Calu3 (cell line): ENCODE measurements around the gene WDFY4. TPM values are rescaled to one million over a fixed set of nuclear protein-coding genes. Genes with fewer than 3 reads are reported as not detected.

Experiments
- BruUV-seq: library from RNA; stranded (reverse); fragments of 400-500 nt; replicated peaks from 2 replicates; lab custom pipeline; 2021; lab: Mats Ljungman, UMichigan
- CTCF ChIA-PET: fragments of 300-600 bp; sonication (Branson Sonifier 250); formaldehyde crosslinking; loops from one replicate; lab custom pipeline; 2022; ENCODE audit warnings: antibody characterized with exemption; lab: Charles Lee
- DNase-seq: peaks from one replicate; pipeline ENCODE4 v3.0.0; 2022
- H3K27ac Mint-ChIP-seq: one replicate; pipeline ENCODE4 v1.8.0; 2022; ENCODE audit warnings: mixed read lengths; ENCODE audit not compliant: unreplicated experiment
- H3K27me3 Mint-ChIP-seq: one replicate; pipeline ENCODE4 v1.8.0; 2022; ENCODE audit warnings: mixed read lengths; ENCODE audit not compliant: unreplicated experiment
- H3K36me3 Mint-ChIP-seq: one replicate; pipeline ENCODE4 v1.8.0; 2022; ENCODE audit warnings: mild to moderate bottlenecking, moderate library complexity, mixed read lengths; ENCODE audit not compliant: insufficient read depth, unreplicated experiment
- H3K4me1 Mint-ChIP-seq: one replicate; pipeline ENCODE4 v1.8.0; 2022; ENCODE audit warnings: mild to moderate bottlenecking, low read depth, mixed read lengths; ENCODE audit not compliant: unreplicated experiment
- H3K4me3 Mint-ChIP-seq: one replicate; pipeline ENCODE4 v1.8.0; 2022; ENCODE audit warnings: mild to moderate bottlenecking, low read depth, moderate library complexity, mixed read lengths; ENCODE audit not compliant: unreplicated experiment
- H3K9me3 Mint-ChIP-seq: one replicate; pipeline ENCODE4 v1.8.0; 2022; ENCODE audit warnings: low read depth, mixed read lengths; ENCODE audit not compliant: unreplicated experiment
- CTCF ChIP-seq: fragments of 200-600 bp; IDR thresholded peaks from one replicate; pipeline ENCODE4 v1.8.0; 2022; ENCODE audit warnings: antibody characterized with exemption; ENCODE audit not compliant: unreplicated experiment
- intact Hi-C: fragments of 100-400 bp; cut with micrococcal nuclease; formaldehyde crosslinking; loops from one replicate; pipeline ENCODE4 v1.10.0; 2022; ENCODE audit not compliant: unreplicated experiment
- total RNA-seq: library from RNA; stranded (reverse); gene quantifications from 2 replicates; pipeline ENCODE4 v1.2.3, GENCODE V29; 2022

Gene WDFY4
- total RNA-seq, 1 experiment from 2014 or later, result not detected

- no peak for DNase-seq
- no peak for TF ChIP-seq CTCF
- H3K27me3 Mint-ChIP-seq, result peaks cover 93% of the 10 kb centered on the region
- H3K4me1 Mint-ChIP-seq, result no peaks in the 10 kb centered on the region
- H3K9me3 Mint-ChIP-seq, result no peaks in the 10 kb centered on the region
- H3K36me3 Mint-ChIP-seq, result no peaks in the 10 kb centered on the region
- no TSS peak for BruUV-seq
- CTCF ChIA-PET, result no interaction called here
- H3K27ac Mint-ChIP-seq, result no peak overlapping the region
- intact Hi-C loops, result no loop called here
- H3K4me3 Mint-ChIP-seq, result no peak overlapping the region
Measured at GRCh38 chr10:48700071-48700470, 15.4 kb downstream of the WDFY4 start.

GRCh38 chr10:48700493-48700892 is 15.8 kb downstream of the WDFY4 start:
- CTCF ChIA-PET, result no interaction called here
- H3K4me3 Mint-ChIP-seq, result no peak overlapping the region
- H3K36me3 Mint-ChIP-seq, result no peaks in the 10 kb centered on the region
- H3K27me3 Mint-ChIP-seq, result peaks cover 96% of the 10 kb centered on the region
- intact Hi-C loops, result no loop called here
- no peaks in the 10 kb centered on the region for H3K9me3 Mint-ChIP-seq
- no peak for TF ChIP-seq CTCF
- H3K27ac Mint-ChIP-seq, result no peak overlapping the region
- no peaks in the 10 kb centered on the region for H3K4me1 Mint-ChIP-seq
- no TSS peak for BruUV-seq
- no peak for DNase-seq

- intact Hi-C loops, result no loop called here
- CTCF ChIA-PET, result no interaction called here
- H3K4me1 Mint-ChIP-seq, result no peaks in the 10 kb centered on the region
- no peak for TF ChIP-seq CTCF
- no peak overlapping the region for H3K27ac Mint-ChIP-seq
- peaks cover 98% of the 10 kb centered on the region for H3K27me3 Mint-ChIP-seq
- H3K4me3 Mint-ChIP-seq, result no peak overlapping the region
- H3K9me3 Mint-ChIP-seq, result no peaks in the 10 kb centered on the region
- no peak for DNase-seq
- no TSS peak for BruUV-seq
- no peaks in the 10 kb centered on the region for H3K36me3 Mint-ChIP-seq
Measured at GRCh38 chr10:48701139-48701901, 16.6 kb downstream of the WDFY4 start.

GRCh38 chr10:48701941-48702340 is 17.3 kb downstream of the WDFY4 start:
- Mint-ChIP-seq H3K36me3 (no peaks in the 10 kb centered on the region), H3K27ac (no peak overlapping the region), H3K9me3 (no peaks in the 10 kb centered on the region), H3K4me1 (no peaks in the 10 kb centered on the region), H3K27me3 (peaks cover 98% of the 10 kb centered on the region), H3K4me3 (no peak overlapping the region)
- no TSS peak for BruUV-seq
- TF ChIP-seq CTCF, result no peak
- DNase-seq, result no peak
- CTCF ChIA-PET, result no interaction called here
- intact Hi-C loops, result no loop called here
